Parietal lobe (tissue), 1 donor: Measurements from ENCODE around the gene TJP2. TPM values are rescaled to one million over a fixed set of nuclear protein-coding genes. Genes with fewer than 3 reads are reported as not detected.

Experiments used
- total RNA-seq: library from RNA; depleted of rRNA; stranded (reverse); fragments of >200 nt; gene quantifications from one replicate; pipeline ENCODE4 v1.2.3, GENCODE V29; 2014

TJP2 gene
- total RNA-seq, result 9.7 TPM

GRCh38 chr9:69173891-69174615 lies at the start of gene TJP2:
Gene TJP2 (plus strand): TSS chr9:69174277. CDS start chr9:69174373, 96 bp downstream.

Other genes with a start within 250 kb of the TJP2 start
- not detected for gene PRKACG, start 160.2 kb upstream of the TJP2 start, total RNA-seq
- 3.1 TPM for gene FXN, start 138.5 kb upstream of the TJP2 start, total RNA-seq
- 4.1 TPM for gene ENTREP1, start 150.9 kb downstream of the TJP2 start, total RNA-seq